HG03108 (cell line): Measurements from ENCODE around the gene YKT6.

Source experiments
- ATAC-seq: cut with Tn5 transposase; IDR thresholded peaks from one replicate; pipeline ENCODE4 v1.9.1; 2021; ENCODE audit warnings: moderate library complexity; ENCODE audit not compliant: unreplicated experiment

The YKT6 gene

DNA sequence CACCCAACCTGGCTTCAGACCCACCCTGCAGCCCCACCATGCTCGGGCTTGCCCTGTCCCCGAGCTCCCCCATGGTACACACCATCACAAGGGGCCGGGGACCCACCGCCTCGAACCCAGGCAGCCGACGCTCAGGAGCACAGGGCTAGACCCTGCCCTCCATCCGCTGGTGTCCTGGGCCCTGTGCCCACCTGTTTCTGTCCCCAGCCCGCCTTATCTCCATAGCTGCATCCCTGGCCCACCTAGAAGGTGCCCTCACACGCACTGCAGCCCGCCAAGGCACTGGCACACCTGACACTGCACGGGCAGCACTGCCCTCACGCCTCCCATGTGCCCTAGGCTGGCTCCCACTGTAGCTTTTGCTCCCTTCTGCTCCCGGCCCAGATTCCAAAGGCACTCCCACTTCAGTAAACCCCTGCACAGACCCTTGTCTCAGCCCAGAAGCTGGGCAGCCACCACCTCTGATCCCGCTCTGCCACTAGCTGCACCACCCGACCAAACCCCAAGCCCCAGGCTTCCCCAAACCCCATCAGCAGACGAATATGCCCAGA is 17.1 kb downstream of the YKT6 start:
- no peak for ATAC-seq

GRCh38 chr7:44218418-44219201 is 17.8 kb downstream of the YKT6 start:
- no peak for ATAC-seq

DNA sequence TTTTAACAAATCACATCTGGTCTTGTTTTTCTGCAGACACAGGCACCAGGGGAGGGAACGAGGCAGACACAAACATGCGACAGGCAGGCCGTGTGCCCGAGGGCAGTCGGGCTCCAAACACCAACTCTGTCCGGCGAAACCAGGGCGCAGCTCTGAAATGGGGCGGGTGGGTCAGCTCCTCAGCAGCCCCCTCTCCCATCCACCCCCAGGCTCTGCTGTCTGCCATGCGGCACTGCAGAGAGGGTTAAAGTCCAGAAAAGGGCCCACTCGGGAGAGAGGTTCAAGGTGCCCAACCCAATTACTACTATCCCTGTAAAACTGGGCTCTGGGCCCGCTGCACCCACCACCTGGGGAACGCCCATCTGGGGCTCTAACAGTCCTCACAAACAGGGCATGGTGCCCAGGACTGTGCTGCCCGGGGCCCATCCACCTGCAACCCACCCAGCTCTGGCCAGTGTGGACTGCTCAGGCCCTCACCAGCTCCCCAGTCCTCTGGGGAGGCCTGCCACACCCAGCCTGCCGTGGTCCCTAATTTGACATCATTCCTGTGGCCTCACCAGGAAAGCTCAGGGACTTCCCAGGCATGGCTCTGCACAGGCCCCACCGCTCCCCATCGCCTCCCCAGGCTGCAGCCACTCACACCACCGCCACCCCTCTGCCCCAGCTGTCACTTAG is 18.7 kb downstream of the YKT6 start:
- no peak for ATAC-seq

GRCh38 chr7:44220046-44220357 is 19.2 kb downstream of the YKT6 start:
- no peak for ATAC-seq

DNA sequence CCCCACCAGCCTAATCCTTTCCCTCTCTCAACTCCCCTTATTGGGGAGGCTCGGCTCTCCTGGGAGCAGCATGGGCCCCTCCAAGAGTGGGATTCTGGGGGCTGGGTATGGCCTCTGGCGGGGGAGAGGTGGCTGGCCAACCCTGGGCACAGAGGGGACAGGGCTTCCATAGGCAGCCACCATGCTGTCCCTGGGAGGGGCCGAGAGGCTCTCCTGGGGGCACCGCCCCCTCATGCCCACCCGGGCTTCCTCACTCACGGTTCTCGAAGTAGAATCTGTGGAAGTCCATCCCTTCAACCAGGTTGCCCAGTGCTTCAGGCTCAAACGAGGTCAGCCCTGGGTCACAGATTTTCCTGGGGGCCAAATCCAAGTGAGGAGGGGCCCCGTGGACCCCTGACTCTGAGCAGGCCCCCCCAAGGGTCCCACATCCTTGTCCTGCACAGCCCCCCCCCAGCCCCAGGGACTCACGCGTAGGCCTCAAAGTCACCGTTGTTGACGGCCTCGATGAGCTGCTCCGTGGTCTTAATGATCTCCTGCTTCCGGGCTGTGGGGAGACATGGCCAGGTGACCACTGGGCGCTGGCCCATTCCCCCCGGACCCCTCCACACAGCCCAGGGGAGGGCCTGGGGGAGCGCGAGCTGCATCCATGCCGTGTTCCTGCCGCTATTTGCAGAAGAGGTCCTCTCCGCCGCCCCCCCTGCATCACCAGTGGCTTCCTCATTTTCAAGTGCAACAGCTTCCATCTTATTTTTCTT is 19.8 kb downstream of the YKT6 start:
- ATAC-seq, result no peak

GRCh38 chr7:44221231-44221791 is 20.5 kb downstream of the YKT6 start:
- ATAC-seq, result no peak

DNA sequence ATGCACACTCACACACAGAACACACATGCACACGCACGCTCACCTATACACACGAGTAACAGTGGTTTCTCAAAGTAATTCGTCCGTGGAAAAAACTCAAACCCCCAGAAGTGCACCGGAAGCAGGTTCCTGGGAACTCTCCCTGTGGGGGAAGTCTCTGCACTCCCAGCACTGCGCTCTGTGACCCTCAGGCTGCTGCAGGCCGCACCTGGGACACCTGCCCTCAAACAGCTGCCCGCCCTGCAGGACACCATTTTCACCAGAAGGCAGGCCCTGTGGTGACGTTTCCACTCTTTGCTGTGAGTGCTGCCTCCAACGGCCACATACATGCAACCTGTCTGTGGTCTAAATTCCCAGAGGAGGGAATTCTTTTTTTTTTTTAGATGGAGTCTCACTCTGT is 21.3 kb downstream of the YKT6 start:
- no peak for ATAC-seq

GRCh38 chr7:44222776-44223261 is 22.0 kb downstream of the YKT6 start:
- no peak for ATAC-seq

DNA sequence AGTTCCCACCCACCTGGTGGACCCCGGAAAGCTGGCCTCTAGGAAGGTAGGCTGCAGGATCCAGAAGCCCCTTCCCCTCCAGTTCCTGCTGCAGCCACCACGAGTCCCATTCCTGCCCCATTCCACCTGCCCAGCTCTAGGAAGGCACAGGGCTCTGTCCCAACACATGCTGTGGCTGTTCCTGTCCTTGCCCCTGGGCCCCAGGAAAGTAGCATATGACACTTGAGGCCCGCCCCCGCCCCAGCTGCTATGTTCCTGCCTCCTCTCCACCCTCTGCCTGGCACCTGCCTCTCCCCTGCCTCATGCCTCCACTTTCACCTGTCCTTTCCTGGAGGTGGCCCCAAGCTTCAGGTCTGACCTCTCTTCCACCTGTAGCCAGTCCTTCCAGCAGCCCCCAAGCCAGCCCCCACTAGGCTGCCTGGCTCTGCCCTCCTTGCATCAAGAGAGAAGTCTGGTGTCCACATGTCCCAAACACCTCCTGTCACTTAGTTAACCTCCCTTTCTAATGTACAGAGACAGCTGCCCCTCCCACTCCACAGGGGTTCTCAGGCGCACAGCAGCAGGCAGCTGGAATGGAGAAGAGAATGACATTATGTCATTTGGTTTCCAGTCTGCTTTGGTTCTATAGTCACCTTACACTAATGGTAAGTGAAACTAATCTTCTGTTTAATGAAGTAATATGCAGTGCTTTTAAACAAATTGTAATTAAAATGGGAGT is 22.7 kb downstream of the YKT6 start:
- ATAC-seq, result no peak

DNA sequence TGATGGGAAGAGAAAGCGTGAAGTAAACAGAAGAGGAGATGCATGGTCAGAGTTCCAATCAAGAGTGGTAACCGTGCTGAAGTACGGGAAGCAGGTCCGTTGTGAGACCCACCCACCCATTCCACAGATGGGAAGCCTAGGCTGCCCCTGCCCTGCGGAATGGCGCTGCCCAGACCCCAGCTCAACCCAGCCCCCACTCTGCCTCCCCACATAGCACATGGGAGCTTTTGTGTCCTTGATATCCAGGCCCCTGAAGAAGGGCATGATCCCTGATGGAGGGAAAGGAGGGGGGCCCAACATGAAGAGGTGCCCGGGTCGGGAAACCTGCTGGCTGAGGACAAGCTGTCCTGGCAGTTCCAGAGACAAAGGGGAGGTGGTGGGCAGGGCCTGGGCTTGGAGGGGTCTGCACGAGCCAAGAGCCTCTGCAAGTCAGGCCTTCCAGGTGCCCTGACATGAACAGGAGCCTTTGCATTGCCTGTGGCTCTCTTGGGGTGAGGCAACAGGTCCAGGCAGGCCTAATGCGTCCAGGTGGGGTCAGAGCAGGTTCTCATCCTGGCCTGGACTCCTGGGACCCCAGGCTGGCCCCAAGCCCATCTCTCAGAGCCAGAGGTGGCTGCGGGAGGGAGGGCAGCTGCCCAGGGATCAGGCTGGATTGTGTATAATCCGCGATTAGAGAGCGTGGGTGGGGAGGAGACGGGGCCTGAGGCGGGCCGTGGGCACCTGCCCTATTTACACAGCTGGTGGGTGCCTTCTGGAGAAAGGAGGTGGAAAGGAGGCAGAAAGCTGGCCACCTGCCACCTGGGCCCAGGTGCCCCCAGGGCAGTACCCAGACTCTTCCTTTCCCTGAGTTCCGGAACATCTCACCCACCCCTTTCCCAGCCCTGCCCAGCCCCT is 23.5 kb downstream of the YKT6 start:
- no peak for ATAC-seq

GRCh38 chr7:44224974-44225565 is 24.3 kb downstream of the YKT6 start:
- ATAC-seq, result no peak

- no peak for ATAC-seq
Observed at GRCh38 chr7:44225566-44226395, 25.0 kb downstream of the YKT6 start.

DNA sequence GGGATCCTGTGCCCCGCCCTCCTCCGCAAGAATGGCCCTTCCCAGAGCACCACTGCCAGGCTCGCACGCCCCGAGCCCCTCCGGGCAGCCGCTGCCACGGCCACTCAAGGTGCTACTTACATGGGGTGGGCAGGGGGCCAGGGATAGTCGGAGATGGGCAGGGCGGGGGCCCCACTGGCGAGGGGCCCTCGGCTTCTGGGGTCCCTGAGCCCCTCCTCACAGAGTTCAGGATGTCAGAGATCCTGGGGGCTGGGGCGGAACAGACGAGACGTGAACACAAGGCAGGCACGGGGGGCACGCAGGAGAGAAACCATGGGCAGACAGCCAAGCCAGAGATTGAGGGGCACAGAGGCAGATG is 25.6 kb downstream of the YKT6 start:
- no peak for ATAC-seq

DNA sequence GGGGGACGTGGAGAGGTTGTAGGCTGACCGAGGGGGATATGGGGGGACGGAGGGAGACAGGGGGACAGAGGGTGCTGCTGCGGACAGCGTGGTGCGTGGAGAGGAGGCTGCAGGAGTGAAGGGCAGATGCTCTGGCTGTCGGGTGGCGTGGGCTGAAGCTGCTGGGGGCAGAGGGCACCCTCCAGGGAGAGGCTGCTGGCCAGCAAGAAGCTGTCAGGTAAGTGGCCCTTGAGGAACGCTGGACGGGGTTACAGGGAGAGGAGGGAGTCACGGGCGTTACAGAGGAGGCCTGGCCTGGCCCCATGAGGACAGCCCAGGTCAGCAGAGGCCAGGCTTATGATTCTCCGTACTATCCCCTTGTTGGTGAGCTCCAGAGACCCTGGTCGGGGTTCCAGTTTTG is 27.1 kb downstream of the YKT6 start:
- no peak for ATAC-seq

GRCh38 chr7:44228571-44229350 is 28.0 kb downstream of the YKT6 start:
- ATAC-seq, result no peak

- no peak for ATAC-seq
Observed at GRCh38 chr7:44229546-44230105, 28.8 kb downstream of the YKT6 start.

- ATAC-seq, result no peak
Observed at GRCh38 chr7:44230286-44230685, 29.5 kb downstream of the YKT6 start.
